GM19468 (cell line): ENCODE data around the gene UBASH3A.

Source experiments
- ATAC-seq: cut with Tn5 transposase; IDR thresholded peaks from one replicate; pipeline ENCODE4 v1.9.1; 2021; ENCODE audit warnings: mild to moderate bottlenecking, moderate library complexity, moderate number of reproducible peaks; ENCODE audit not compliant: unreplicated experiment; ENCODE audit errors: extremely low read depth

Gene UBASH3A

DNA sequence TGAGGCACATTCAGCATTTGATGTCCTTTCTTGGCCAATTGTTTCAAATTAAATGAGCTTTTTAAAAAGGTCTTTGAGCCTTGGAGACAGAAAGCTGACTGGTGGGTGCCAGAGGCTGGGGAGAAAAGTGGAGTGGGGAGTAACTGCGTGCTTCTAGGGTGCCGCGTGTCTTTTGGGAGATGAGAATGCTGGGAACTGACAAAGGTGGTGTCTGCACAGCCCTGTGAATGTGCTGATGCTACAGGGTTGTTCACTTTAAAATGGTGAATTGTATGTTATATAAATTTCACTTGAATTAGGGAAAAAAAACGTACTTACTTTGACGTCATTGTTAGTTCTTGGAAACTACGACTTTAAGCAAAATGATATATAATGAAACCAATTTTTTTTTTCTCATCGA is 29.2 kb upstream of the UBASH3A start:
- no peak for ATAC-seq

DNA sequence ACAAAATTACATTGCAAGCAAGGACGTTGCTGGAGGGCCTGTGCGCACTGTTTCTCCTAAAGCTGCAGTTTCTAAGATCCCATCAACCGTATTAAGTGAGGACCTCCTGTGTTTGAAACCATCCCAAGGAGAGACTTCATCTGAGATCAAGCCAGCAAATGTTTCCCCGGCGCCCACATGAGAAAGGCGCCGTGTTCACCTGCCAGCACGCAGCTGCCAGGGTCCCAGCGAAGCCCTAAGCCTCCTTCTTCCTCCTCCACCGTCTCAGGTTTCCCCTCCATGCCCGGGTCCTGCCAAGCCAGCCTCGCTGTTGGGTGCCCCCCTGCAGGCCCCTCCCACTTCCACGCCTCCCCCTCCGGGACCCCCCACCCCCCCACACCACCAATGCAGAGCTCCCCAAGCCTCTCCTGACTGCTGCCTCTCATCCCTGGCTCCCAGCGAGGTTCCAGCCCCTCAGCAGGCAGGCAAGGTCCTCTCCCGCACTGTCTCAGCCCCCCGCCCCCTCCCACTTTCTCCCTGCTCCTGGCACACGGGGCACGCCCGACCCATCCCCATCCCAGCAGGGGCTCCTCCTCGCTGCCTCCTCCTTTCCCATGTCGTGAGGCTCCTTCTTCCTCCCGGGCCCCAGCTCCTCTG is 28.7 kb upstream of the UBASH3A start:
- ATAC-seq: no peak

DNA sequence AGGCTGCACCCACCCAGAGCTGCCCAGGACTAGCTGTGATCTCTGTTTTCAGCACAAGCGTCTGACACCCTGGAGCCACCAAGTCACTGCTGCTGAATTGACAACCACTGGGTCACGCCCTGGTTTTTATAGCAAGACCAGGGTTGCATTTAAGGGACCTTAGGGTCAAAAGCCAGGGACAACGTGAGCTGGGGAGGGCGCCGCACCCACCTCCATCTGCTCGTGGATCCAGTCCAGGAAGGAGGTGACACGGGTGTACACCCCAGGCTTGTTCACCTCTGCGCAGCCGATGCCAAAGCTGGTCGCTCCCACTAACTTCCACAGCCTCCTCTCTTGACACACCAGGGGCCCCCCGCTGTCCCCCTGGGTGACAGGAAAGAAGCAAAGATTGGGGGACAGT is 28.2 kb upstream of the UBASH3A start:
- no peak for ATAC-seq

DNA sequence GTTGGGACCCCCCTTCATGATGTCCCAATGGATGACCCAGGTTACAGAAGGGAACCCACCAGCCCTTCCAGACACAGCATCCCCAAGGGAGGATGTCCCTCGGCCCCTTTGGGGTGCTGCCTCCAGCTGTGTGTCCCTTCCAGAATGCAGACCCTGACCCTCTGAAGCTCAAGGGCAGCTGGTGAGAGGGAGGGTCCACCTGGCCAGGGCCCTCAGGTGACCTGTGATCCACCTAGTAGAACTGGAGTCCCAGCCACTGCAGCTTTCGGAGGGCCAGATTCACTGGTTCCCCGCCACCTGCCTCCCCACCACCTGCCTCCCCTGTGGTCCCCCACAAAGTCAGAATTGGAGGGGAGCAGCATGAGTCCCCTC is 27.8 kb upstream of the UBASH3A start:
- no peak for ATAC-seq

DNA sequence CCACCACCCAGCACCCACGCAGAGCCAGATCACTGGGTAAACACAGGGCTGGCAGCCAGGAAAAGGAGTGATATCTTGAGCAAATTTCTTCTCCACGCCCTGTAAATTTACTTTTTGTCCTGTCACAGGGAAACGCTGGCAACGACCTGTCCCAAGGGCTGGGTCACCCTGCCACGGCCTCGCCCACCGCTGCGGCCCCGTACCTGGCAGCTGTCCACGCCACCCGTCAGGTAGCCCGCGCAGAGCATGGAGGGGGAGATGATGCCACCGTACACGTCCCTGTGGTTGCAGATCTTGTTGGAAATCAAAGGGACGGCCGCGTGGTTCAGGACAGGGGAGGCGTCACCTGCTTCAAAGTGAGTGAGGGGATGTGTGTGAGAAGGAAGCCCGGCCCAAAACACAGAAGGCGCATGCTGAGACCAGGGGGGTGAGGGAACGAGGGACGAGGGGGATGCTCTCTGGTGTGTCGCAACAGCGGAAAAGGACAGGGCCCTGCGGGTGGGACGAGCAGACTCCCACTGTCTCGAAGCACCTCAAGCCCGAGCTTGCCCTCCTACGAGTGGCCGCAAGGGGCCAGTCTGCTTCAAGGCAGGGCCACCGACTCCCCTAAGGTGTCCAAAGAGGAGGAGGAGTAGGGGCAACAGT is 27.2 kb upstream of the UBASH3A start:
- ATAC-seq: no peak

DNA sequence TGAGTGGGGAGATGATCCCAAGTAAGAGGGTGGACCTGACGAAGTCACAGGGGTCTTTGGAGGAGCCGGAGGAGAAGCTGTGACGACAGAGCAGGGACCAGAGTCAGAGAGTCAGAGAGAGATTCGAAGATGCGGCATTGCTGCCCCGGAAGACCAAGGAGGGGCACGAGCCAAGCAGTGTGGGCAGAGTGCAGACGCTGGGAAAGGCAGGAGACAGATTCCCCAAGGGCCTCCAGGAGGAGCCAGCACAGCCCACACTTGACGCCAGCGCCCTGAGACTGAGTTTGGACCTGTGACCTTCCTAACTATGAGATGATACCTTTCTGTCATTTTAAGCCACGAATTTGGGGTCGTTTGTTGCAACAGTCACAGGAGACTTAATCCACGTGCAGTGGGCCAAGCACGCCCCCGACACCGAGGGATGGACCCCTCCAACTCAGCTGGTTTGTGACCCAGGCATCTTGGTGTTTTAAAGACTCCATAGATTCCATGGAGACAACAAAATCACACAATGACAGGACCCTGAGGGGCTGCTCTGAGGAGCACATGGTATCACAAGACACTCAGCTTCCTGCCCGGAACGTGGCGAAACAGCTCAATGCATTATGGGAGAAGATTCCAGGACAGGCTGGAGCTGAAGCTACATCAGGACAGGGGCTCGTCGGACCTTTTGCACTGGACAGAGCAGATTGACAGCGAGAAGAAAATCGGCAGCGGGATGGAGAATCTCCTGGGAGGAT is 26.3 kb upstream of the UBASH3A start:
- no peak for ATAC-seq

DNA sequence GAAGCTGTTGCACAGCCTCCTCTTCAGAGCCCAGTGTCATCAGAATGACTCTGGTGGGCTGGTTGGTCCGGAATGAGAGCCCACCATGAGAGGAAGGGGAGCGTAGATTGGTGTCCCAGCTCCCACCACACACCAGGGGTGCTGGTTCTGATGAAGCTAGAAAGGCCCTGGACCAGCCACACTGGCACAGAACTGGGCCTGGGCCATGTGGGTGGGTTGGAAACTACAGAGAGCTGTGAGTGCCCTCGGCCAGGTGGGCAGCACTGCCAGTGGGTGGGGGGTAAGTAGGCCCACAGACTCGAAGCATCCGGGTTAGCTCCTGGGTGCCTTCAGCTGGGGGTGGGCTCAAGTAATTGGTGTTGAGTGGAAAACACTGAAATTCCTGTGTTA is 25.8 kb upstream of the UBASH3A start:
- ATAC-seq: no peak

DNA sequence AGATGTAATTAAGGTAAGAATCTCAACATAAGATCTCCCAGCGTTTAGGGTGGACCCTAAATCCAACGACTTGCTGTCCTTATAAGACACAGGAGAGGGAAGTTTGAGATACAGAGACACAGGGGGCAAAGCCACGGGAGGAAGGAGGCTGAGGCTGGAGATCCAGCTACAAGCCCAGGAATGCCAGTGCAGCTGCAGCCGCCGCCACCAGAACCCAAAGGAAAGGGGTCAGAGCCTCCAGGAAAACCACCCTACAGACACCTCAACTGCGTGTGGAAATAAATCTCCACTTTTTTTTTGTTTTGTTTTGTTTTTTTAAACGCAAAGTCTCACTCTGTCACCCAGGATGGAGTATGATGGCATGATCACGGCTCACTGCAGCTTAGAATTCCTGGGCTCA is 25.3 kb upstream of the UBASH3A start:
- no peak for ATAC-seq

DNA sequence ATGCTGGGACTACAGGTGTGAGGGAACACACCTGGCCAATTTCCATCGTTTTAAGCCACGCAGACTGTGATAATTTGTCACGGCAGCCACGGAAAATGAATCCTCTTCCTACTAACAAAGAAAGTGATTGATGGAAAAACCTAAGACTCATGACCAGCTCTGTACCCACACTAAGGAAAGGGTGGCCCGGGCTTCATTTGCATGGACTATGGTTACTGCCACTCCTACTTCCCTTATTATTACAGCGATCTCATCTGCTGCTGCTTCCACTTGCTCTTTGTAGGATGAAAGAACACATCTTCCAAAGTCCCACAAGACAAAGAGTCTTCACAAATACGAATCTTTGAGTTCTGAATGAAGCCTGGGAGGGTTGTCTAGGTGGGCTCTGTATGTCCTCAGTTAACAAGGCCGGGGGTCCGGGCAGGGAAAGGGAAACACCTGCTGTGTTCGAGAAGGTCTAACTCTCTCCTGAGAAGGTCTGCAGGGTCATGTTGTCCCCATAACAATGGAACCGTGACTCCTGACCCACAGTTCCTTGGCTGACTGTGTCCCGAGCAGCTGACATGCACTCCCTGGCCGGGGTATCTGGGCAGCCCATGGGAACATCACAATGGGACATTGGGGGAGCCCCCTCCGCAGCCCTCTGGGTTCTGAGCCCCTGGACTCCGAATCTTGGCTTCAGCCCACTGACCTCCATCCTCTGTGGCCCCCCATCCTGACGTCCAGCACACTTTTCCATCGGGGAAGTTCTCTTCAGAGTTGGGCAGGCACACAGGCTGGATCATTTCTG is 24.1 kb upstream of the UBASH3A start:
- no peak for ATAC-seq

DNA sequence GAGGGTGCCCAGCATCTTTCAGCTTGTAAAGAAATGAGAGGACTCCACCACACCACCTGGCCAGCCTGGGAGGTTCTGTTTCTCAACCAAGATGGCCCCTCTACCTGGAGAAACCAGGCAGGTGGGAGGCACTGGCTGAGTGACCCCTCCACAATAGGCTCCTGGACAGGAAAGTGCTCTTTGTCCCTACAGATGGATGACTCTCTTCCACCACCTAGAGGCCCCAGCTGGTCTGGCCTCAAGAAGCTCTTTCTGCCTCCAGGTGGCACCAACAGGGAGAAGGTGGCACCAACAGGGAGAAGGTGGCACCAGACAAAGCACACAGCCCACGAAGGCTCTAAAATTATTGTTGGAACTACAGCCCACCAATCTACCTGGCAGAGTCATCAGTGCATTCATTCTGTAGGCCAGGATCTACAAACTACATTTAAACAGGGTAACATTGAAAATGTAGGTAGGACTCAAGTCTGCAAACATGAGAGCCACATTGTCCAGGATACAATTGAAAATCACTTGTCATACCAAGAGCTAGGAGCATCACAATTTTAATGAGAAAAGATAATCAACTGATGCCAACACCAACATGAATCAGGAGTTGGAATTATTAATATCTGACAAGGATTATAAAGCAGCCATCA is 22.2 kb upstream of the UBASH3A start:
- no peak for ATAC-seq

DNA sequence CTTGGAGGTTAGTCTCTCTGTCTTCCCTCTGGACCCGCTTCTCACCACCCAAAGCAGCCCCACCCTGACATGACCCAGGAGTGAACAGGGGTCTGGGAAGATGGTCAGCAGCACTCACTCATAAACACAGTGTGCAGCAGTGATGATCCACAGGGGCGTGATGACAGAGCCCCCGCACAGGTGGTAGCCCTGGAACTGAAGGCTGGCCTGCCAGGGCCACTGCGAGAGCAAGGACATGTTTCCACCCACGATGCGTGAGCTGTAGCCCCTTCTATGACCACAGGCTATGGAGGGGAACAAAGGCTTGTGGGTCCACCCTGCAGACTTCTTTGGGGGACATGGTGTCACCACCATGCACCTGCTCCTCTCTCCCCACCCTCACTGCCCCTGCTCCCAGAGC is 20.8 kb upstream of the UBASH3A start:
- no peak for ATAC-seq

DNA sequence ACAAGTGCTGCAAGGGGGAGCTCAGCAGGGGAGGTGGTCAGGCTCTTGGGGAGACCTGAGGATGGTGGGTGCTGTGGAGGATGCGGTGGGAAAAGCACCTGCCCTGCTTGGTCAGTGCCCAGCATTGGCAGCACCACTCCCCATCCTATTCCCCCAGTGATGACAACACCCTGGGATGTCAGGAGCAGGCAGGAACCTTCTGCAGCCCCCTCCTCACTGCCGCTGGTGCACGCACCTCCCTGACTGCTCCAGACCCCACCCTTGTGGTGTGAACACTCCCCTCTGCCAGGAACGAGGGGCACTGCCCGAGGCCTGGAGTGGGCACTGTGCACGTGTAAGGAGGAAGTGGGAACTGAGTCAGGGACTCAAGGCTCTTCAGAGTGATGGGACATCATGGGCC is 20.4 kb upstream of the UBASH3A start:
- no peak for ATAC-seq

DNA sequence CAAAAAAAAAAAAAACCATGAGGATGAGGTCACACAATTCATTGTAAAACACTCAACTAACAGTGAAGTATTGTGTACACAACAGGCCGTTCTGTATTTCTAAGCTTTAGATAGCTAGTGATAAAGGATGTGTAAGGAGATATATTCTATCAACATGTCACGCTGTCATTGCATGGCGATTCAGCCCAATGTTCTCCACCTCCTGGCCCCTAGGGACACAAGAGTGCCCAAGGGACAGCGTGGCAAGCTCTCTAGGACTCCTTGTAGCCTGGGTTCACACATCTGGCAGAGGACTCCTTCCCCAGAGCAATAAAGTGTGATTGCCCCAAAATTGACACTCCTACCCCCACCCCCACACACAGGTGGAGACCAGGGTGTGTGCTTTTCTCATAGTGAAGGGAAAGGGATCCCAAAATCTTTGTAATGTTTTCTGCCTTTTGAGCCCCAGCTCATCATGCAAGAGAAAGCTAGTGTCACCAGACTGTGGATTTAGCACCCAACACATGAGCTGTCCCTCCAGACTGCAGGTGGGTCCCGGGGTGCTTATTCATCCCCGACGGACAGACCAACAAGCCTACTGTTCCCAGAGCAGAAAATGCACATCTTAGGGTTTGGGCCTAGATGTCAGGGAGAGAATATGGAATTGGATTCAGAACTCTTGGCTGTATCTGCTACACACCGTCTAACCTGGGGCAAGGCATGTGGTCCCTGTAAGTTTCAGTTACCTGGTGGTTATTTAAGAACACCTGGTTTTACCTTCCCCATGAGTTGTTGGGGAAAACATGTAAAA is 19.4 kb upstream of the UBASH3A start:
- no peak for ATAC-seq

DNA sequence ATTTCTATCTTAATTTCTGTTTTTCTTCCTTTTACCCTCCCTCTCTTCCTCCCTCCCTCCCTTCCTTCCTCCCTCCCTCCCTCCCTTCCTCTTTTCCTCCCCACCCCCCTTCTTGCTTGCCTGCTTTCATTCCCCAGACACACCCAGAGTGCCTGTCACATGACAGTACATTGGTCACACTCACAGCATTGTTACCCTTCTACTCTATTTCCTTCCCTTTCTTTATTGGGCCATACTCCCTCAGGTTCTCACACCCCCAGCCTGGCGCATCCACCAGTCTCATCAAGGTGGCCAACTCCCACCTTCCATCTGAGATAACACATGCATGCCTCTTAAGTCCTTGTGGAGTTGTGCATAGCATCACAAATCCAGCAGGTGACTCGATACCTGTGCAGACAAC is 18.7 kb upstream of the UBASH3A start:
- no peak for ATAC-seq

DNA sequence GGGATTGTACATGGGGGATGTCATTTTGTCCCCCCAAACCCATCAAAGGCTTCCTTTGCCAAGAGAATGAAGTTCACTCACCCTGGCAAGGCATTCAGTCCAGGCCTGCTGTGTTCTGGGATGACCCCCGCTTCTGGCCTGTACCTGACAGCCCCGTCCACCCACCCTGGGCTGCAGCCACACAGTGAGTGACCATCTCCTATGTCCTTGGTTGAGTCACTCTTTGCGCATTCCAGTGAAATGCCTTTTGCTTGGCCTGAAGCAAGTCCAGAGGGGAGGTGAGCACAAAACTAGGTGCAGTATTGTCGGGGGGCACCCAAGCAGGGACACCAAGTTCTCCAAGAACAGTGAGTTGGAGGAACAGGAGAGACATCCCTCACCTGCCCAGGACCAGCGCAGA is 18.1 kb upstream of the UBASH3A start:
- ATAC-seq: no peak

DNA sequence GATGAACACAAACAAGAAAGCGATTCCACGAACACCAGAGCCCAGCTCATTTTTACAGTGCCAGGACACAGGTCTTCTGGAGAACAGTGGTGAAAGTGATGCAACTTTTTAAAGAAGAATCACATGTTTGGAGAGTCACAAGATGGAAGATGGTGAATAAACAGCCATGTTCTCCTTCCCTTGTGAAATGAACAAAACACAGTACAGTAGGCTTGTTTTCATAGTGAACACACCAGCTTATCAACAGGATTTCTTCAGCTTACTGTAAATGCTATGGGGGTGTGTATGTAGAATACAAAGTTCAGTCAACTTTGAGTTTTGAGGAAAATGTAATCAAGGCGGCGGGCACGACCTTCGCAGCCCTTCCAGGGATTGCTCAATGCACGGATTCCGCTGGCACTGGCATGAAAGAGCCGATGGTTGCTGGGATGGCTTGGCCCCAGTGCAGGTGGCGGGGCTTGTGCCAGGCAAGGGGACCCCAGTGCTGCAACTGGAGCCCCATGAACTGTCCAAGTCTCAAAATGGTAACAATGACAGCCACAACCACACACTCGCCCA is 17.6 kb upstream of the UBASH3A start:
- ATAC-seq: no peak

DNA sequence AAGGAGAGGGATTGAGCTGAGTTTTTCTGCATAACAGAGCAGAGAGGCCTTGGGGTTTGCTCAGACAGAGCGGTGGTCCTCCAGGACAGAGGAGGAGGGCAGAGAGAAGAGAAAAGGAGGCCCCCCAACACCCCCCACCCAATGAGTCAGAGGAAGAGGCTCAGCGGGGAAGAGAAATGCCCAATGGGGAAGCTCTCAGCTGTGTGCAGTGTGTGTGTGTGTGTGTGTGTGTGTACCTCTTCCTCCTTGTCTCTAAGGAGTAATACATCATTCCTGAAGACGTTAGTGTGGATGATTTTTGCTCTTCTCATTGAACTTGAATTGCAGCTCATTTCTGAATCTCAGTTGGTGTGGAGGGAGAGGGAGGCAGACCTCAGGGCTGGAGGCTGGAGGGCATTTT is 16.5 kb upstream of the UBASH3A start:
- no peak for ATAC-seq

DNA sequence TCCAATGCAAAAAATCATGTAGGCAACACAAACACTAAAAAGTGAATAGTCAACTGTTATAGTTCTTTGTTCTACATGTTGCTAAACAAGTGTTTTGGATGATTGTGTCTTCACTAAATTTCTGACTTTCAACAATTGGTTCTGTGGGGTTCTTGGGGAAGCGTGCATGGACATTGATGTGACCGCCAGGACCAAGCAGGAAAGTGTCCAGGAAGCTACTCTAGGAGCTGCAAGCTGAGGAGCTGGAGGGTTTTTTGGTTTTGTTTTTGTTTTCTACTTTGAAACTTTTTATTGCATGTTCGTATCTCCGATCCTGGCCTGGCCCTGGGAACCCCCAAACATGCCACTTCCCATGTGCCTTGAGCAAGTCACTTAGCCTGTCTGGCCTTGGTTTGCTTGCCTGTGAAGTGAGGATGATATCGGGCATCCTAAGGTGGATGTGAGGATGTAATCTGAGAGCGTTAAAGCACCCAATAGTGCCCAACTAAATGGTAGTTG is 15.8 kb upstream of the UBASH3A start:
- ATAC-seq: no peak

DNA sequence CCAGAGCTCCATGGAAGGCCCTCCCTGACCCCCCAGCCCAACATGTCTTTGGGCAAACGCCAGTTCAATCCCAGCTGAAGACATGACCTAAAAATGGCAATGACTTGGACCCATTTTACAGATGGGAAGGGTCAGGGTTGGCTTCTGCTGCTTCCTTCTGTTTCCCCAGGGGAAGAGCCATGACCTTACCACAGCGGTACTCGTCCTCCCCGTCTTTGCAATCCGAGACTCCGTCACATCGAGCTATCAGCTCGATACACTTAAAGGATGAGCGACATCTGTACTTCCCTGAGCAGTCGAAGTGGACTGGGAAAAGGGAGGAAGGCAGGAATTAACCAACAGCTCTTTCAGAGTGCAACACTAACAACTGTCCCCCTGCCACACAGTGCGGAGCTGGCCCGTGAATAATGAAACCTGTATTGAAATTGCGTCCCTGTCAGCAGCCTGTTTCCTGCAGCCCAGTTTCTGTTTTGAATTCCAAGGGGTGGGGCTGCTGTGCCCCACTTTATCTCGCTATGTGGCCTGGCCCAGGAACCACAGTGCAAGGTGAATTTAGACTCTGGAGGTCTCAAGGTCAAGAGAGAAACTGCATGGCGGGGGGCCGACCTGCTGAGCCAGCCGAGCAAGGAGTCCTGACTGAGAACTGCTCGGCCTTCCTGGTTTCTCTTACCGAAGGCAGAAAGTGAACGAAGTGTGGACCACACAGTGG is 14.8 kb upstream of the UBASH3A start:
- ATAC-seq: no peak
